GM12891 (cell line): Measurements from ENCODE around the gene RGS17.

Experiments
- POLR2A ChIP-seq: IDR thresholded peaks from 2 replicates; pipeline ENCODE4 v1.6.1; 2011; ENCODE audit warnings: low read depth, low read length, control low read depth
- POLR2AphosphoS5 ChIP-seq: IDR thresholded peaks from 2 replicates; pipeline ENCODE4 v1.6.1; 2011; ENCODE audit warnings: low read depth, low read length, control low read depth
- POU2F2 ChIP-seq: IDR thresholded peaks from 2 replicates; pipeline ENCODE4 v1.6.1; 2011; ENCODE audit warnings: low read depth, mild to moderate bottlenecking, control low read depth, low read length, moderate library complexity

- TF ChIP-seq POU2F2 (no peak), POLR2A (no peak), POLR2AphosphoS5 (no peak)
Measured at GRCh38 chr6:153045271-153045670, 85.8 kb downstream of the RGS17 start.
